NCI-H1436 (cell line): ENCODE results near the gene WDR27.
A peak's percentile ranks its signal among the peaks of the same experiment; 100 is the strongest.

Source experiments
- DNase-seq: peaks from one replicate; lab custom pipeline; 2025; lab: John Stamatoyannopoulos, UW

The WDR27 gene

GRCh38 chr6:169592558-169592957 is 109.3 kb downstream of the WDR27 start:
- DNase-seq, result no peak

- no peak for DNase-seq
Observed at GRCh38 chr6:169591616-169592015, 110.2 kb downstream of the WDR27 start.

- no peak for DNase-seq
Observed at GRCh38 chr6:169590376-169590939, 111.4 kb downstream of the WDR27 start.

GRCh38 chr6:169589699-169590257 is 112.1 kb downstream of the WDR27 start:
- peak; percentile 52 for DNase-seq

GRCh38 chr6:169589293-169589692 is 112.5 kb downstream of the WDR27 start:
- peak; percentile 61 for DNase-seq

- DNase-seq, result no peak
Observed at GRCh38 chr6:169587975-169588374, 113.9 kb downstream of the WDR27 start.

GRCh38 chr6:169583886-169584541 is 117.8 kb downstream of the WDR27 start:
- no peak for DNase-seq

- no peak for DNase-seq
Observed at GRCh38 chr6:169579407-169580111, 122.3 kb downstream of the WDR27 start.

- no peak for DNase-seq
Observed at GRCh38 chr6:169577974-169578373, 123.9 kb downstream of the WDR27 start.

- DNase-seq, result no peak
Observed at GRCh38 chr6:169577236-169577635, 124.6 kb downstream of the WDR27 start.

- DNase-seq, result no peak
Observed at GRCh38 chr6:169575821-169576220, 126.0 kb downstream of the WDR27 start.

- no peak for DNase-seq
Observed at GRCh38 chr6:169575365-169575764, 126.5 kb downstream of the WDR27 start.

- DNase-seq, result no peak
Observed at GRCh38 chr6:169574420-169574819, 127.4 kb downstream of the WDR27 start.

GRCh38 chr6:169573883-169574282 is 127.9 kb downstream of the WDR27 start:
- DNase-seq, result no peak

- no peak for DNase-seq
Observed at GRCh38 chr6:169571123-169571962, 130.5 kb downstream of the WDR27 start.

- DNase-seq, result no peak
Observed at GRCh38 chr6:169568314-169569087, 133.3 kb downstream of the WDR27 start.

- no peak for DNase-seq
Observed at GRCh38 chr6:169567819-169568218, 134.0 kb downstream of the WDR27 start.

GRCh38 chr6:169566961-169567750 is 134.7 kb downstream of the WDR27 start:
- DNase-seq, result no peak

GRCh38 chr6:169566319-169566718 is 135.5 kb downstream of the WDR27 start:
- DNase-seq, result no peak

GRCh38 chr6:169564453-169565240 is 137.2 kb downstream of the WDR27 start:
- no peak for DNase-seq
